ENCODE measurements around the gene NPNT. TPM values are rescaled to one million over a fixed set of nuclear protein-coding genes. Genes with fewer than 3 reads are reported as not detected.
A peak's percentile ranks its signal among the peaks of the same experiment; 100 is the strongest.

Gene NPNT
- total RNA-seq, 8 experiments from 2014 or later, result 0.24 to 5.7 (median 0.54) TPM

DNA sequence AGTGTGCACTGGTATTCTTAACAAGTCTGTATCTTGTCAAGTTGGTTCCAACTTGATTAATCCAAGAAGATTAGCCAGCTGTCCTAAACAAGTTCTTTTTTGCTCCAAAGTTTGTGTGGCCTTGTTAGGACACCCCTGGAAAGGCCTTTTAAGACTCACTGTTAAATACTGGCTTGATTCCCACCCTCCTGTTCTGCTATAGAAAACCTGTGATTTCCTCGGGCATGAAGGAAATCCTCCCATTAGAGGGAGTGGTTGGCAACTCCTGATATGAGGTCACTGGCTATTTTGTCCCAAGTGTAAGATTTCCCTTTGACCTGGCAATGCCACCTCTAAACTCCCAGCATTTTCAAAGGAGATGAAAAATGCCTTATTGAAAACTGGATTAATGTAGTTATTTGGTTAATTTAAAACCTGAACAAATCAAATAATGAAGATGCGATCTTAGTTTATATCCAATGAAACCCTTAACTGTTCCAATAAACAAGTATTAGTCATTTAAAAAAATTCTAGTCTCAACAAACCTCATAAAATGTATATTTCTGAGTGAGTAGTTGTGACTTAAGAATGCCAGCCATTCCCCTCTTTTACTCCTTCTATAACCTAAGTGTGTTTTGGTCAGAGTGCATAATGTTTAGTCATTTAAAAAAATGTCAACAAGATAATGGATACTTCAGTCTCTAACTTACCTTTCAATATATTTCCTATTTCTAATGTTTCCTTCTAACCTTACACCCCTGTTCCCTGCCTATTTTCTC, 94.4 kb downstream of the NPNT start:
- 70 to 100% (median 91%) methylated on average over 1 to 2 of the region's 2 CpGs for WGBS, 10 experiments
- Histone ChIP-seq H3K27ac (no peak overlapping the region), H3K4me3 (no peak overlapping the region), H3K4me1 (replicated peaks in 1 of 2) (no peaks in the 10 kb centered on the region)
- in situ Hi-C loops (cut with MboI; ENCODE audit: low pct_unique_long_range_greater_than_20kb in 2 of 9, low sequenced_read_pairs in 9 of 9, unreplicated experiment in 9 of 9), result no loop called here
- ATAC-seq (replicated peaks in 6 of 8), result no peak

DNA sequence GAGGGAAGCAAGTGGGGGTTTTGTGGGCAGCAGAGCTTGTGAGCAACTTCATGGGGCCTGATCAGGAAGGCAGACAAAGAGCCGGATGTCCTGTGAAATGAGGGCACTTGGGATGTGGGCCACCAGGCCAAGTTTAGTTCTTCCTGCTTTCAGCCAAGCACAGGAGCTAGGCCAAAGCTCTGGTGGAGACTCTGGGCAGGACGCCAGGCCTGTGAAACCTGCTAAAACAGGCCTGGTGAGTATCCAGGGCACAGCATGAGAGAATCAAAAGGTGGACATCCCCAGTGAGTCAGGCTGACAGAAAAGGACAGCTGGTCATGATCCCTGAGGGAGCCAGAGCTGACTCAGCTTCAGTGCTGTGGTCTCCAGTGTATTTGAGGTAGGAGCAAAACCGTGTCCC, 95.7 kb downstream of the NPNT start:
- Histone ChIP-seq H3K4me3 (no peak overlapping the region), H3K4me1 (replicated peaks in 1 of 2) (no peaks in the 10 kb centered on the region), H3K27ac (no peak overlapping the region)
- peak in 2 of 8 experiments; percentile 77 to 80 for ATAC-seq (replicated peaks in 6 of 8)
- 29 to 83% (median 80%) methylated on average over 1 to 2 of the region's 3 CpGs; no CpG with 5 or more reads in 5 of the 10 experiments for WGBS, 10 experiments
- in situ Hi-C loops (cut with MboI; ENCODE audit: low pct_unique_long_range_greater_than_20kb in 2 of 9, low sequenced_read_pairs in 9 of 9, unreplicated experiment in 9 of 9), result no loop called here

DNA sequence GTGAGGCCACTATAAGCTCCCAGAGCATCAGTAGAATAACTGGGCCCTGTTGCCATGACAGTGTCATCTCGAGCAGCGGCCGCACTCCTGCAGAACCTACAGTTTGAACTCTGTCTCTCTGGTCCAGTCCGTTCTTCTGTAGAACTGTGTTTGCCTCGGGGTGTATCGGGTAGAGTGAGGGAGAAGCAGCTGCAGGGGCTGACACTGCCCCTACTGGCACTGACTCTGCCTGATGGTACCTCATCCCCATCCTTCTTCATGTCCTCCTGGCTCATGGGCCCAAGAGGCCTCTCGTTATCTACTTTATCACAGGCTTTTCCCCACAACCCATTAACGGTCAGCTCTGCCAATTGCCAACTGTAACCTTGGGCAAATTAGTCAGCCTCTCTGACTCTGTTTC, 96.5 kb downstream of the NPNT start:
- Histone ChIP-seq H3K27ac (no peak overlapping the region), H3K4me1 (replicated peaks in 1 of 2) (no peaks in the 10 kb centered on the region), H3K4me3 (no peak overlapping the region)
- in situ Hi-C loops (cut with MboI; ENCODE audit: low pct_unique_long_range_greater_than_20kb in 2 of 9, low sequenced_read_pairs in 9 of 9, unreplicated experiment in 9 of 9), result no loop called here
- WGBS, 10 experiments, result 86 to 100% (median 94%) methylated on average over 1 to 6 of the region's 8 CpGs; no CpG with 5 or more reads in 5 of the 10 experiments
- ATAC-seq (replicated peaks in 6 of 8), result no peak

DNA sequence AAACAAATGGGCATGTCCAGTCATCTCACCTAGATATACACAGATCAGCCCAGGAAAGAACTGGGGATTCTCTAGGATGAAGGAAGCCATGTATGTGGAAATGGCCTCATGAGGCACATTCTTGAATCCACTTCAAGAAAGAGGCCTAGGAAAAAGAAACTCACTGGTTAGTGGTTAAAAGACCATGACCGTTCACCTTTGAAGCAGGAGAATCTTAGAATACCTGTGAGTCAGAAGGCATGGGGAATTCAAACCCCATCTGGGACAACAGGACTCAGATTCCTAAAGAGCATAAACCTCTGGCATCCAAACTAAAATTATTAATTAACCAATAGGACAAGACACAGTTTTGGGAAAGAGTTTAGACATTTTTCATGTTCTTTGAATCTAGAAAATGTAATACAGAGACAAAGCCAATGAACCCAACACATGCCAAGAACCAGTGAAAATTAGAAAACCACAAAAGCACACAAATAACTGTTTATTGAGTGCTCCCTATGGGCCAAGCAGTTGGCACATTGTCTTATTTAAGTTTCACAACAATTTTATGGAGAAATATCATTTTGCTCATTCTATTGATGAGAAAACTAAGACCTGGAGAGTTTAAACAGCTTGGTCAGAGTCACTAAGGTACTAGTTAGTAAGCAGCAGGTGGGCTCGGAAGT, 97.5 kb downstream of the NPNT start:
- 44 to 92% (median 71%) methylated on average over 1 to 2 of the region's 2 CpGs; no CpG with 5 or more reads in 3 of the 10 experiments for WGBS, 10 experiments
- H3K4me1 ChIP-seq (replicated peaks in 1 of 2), result no peaks in the 10 kb centered on the region
- ATAC-seq (replicated peaks in 6 of 8), result no peak
- H3K27ac ChIP-seq, result no peak overlapping the region
- no peak overlapping the region for H3K4me3 ChIP-seq
- in situ Hi-C loops (cut with MboI; ENCODE audit: low pct_unique_long_range_greater_than_20kb in 2 of 9, low sequenced_read_pairs in 9 of 9, unreplicated experiment in 9 of 9), result no loop called here

DNA sequence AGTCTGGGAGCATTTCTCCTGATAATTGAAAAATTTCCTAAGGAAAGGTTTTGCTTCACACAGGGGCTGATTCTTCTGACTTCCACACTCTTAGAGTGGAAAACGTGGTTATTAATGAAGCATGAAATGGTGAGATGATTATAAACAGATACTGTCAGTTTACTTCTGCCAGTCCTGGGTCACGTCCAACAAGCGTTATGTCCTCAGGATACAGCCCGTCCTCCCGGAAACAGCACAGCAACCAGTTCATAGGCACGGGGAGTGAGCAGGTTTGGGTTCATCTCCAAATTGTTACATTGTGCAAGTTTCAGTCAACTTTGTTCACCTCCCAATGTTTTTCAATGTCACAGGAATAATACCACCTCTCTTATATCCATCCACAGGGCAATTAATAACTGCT, 98.8 kb downstream of the NPNT start:
- WGBS, 10 experiments, result 0 to 96% (median 64%) methylated on average over 1 to 6 of the region's 6 CpGs; no CpG with 5 or more reads in 2 of the 10 experiments
- in situ Hi-C loops (cut with MboI; ENCODE audit: low pct_unique_long_range_greater_than_20kb in 2 of 9, low sequenced_read_pairs in 9 of 9, unreplicated experiment in 9 of 9), result no loop called here
- no peak overlapping the region for H3K4me3 ChIP-seq

DNA sequence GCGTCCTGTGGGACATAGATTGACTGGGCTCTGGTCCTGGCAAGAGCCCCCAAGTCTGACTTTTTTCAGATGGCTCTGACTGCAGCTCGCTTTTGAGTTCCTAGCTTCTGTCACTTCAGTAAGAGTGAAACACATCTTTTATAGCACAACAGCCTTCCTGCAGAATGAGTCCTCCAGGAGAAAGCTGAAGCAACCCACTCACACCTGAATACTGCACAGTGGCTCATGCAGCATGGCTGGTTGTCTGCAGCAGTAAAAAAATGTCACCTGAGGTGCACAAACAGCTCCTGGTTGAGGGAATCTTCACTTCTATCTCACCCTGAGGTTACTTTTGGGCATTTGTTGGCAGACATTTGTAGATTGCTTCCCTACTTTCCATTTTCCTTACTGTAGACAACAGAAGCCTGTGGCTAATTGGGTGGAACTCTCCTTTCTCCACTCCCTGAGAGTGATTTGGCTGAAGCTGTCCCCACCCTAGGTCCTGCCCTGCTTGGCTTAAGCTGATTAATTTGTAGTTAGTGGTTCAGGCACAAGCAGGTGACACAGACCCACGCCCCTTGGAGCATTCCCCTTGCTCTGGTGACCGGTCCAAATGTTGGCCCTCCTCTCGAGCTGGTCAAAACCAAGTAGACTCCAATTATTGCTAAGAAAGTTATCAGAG, 99.7 kb downstream of the NPNT start:
- Histone ChIP-seq H3K4me1 (replicated peaks in 1 of 2) (peaks cover 0 to 3% of the 10 kb centered on the region in 2 donors), H3K27ac (no peak overlapping the region), H3K4me3 (no peak overlapping the region)
- WGBS, 10 experiments, result 0 to 92% (median 80%) methylated on average over 1 to 5 of the region's 5 CpGs; no CpG with 5 or more reads in 1 of the 10 experiments
- ATAC-seq (replicated peaks in 6 of 8), result peak in 2 of 8 experiments; percentile 53 to 79
- in situ Hi-C loops (cut with MboI; ENCODE audit: low pct_unique_long_range_greater_than_20kb in 2 of 9, low sequenced_read_pairs in 9 of 9, unreplicated experiment in 9 of 9), result no loop called here

More for the DNA sequence above, 98.8 kb downstream of the NPNT start:
- Histone ChIP-seq H3K4me1 (replicated peaks in 1 of 2) (peaks cover 0 to 3% of the 10 kb centered on the region in 2 donors), H3K27ac (no peak overlapping the region)
- peak in 1 of 8 experiments; percentile 54 for ATAC-seq (replicated peaks in 6 of 8)

DNA sequence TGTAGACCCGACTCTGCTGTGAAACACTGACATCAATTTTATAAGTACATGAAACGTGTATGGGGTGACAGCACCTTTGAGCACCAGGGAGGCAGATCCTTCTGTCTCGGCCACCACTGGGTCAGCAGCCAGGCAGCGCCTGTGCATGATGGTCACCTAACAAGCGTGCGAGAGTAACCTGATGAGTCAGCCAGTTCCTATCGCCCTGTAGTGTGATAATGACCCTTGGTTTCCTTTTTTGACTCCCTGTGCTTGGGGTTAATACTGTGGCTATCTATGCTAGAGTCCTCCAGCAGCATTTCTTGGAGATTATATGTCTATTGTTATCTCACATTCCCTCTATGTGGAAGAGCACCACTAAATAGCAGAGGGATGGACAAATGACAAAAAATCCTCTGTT, 101.6 kb downstream of the NPNT start:
- WGBS, 10 experiments, result 20 to 100% (median 84%) methylated on average over 1 to 7 of the region's 7 CpGs; no CpG with 5 or more reads in 2 of the 10 experiments
- Histone ChIP-seq H3K4me3 (no peak overlapping the region), H3K4me1 (replicated peaks in 1 of 2) (peaks cover 0 to 3% of the 10 kb centered on the region in 2 donors), H3K27ac (no peak overlapping the region)
- in situ Hi-C loops (cut with MboI; ENCODE audit: low pct_unique_long_range_greater_than_20kb in 2 of 9, low sequenced_read_pairs in 9 of 9, unreplicated experiment in 9 of 9), result no loop called here
- ATAC-seq (replicated peaks in 6 of 8), result no peak

DNA sequence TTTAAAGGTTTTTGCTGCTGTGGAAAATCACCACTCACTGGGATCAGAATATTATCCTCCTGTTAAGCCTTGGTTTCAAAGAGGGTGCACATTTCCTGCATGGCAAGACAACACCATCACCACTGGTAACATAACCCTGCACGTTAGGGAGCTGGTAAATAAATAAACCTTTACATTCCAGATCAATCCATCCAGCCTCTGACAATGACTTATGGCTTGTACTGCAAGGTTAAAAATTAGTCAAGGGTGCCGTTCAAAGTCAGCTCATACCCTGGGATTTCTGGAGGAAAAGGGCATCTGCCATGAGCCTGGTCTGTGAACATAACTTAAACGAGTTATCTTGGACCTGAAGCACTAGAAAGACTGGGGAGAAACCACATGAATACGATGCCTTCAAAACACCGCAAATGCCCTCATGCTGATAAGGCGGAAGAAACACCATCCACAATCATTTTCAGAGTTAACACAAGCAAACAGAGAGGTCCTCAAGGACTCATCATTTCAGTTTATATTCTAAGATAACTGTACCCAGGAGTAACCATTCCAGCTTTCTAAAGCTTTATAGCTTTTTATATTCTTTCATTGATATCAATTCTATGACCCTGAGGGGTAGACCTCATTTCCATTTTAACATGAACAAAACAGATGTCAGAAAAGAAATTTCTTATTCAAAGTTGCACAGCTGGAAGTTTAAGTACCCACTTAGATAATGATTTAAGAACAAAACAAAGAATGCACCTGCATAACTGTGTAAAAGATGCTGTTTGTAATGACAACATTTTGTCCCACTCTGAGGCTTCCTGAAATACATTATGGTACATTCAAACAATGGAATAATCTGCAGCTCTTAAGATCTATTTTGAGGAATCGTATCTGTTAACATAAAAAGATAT, 103.1 kb downstream of the NPNT start:
- Histone ChIP-seq H3K4me1 (replicated peaks in 1 of 2) (peaks cover 0 to 3% of the 10 kb centered on the region in 2 donors), H3K27ac (no peak overlapping the region), H3K4me3 (no peak overlapping the region)
- in situ Hi-C loops (cut with MboI; ENCODE audit: low pct_unique_long_range_greater_than_20kb in 2 of 9, low sequenced_read_pairs in 9 of 9, unreplicated experiment in 9 of 9), result no loop called here
- WGBS, 10 experiments, result 9 to 86% (median 36%) methylated on average over 1 to 7 of the region's 7 CpGs; no CpG with 5 or more reads in 2 of the 10 experiments
- no peak for ATAC-seq (replicated peaks in 6 of 8)

DNA sequence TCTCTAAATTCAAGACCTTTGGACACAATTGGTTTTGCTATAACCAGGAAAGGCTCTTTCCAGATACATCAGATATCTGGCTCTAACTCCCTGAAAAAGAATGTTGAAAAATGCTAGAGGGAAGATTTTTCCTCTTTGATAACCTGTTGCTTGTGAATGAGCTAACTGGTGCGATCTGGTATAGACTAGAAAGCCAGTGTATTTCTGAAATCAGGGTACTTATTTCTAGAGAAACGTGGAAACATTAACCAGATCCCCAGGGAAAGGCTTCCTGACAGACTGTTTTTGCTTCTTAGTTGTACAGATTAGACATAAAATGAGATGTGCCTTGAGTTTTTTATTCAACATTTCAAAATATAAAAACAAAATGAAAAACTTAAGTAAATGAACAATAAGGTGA, 107.7 kb downstream of the NPNT start:
- peaks cover 0 to 3% of the 10 kb centered on the region in 2 donors for H3K4me1 ChIP-seq (replicated peaks in 1 of 2)
- 0 to 94% (median 75%) methylated on average over 1 to 2 of the region's 2 CpGs; no CpG with 5 or more reads in 3 of the 10 experiments for WGBS, 10 experiments
- in situ Hi-C loops (cut with MboI; ENCODE audit: low pct_unique_long_range_greater_than_20kb in 2 of 9, low sequenced_read_pairs in 9 of 9, unreplicated experiment in 9 of 9), result no loop called here

DNA sequence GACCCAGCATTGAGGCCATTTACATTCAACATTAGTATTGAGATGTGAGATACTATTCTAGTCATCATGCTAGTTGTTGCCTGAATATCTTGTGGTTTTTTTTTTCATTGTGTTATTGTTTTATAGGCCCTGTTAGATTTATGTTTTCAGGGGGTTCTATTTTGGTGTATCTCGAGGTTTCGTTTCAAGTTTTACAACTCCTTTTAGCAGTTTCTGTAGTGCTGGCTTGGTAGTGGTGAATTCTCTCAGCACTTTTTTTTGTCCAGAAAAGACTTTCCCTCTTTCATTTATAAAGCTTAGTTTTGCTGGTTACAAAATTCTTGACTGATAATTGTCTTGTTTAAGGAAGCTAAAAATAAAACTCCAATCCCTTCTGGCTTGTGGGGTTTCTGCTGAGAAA, 115.5 kb downstream of the NPNT start:
- in situ Hi-C loops (cut with MboI; ENCODE audit: low pct_unique_long_range_greater_than_20kb in 2 of 9, low sequenced_read_pairs in 9 of 9, unreplicated experiment in 9 of 9), result no loop called here
- 8 to 100% (median 81%) methylated on average over 2 of the region's 2 CpGs for WGBS, 10 experiments

More for the DNA sequence above, 107.7 kb downstream of the NPNT start:
- Histone ChIP-seq H3K27ac (no peak overlapping the region), H3K4me3 (no peak overlapping the region)
- ATAC-seq (replicated peaks in 6 of 8), result no peak

DNA sequence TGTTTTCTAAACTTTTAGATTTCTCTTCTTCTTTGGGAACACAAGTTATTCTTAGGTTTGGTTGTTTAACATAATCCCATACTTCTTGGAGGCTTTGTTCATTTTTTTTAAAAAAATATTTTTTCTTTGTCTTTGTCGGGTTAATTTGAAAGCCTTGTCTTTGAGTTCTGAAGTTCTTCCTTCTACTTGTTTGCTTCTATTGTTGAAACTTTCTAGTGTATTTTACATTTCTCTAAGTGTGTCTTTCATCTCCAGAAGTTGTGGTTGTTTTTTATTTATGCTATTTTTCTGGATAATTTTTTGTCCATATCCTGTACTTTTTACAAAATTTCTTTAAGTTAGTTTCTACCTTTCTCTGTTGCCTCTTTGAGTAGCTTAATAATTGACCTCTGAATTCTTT, 116.1 kb downstream of the NPNT start:
- ATAC-seq (replicated peaks in 6 of 8), result no peak
- 40 to 100% (median 92%) methylated on average over 1 of the region's 1 CpG; no CpG with 5 or more reads in 2 of the 10 experiments for WGBS, 10 experiments
- Histone ChIP-seq H3K4me3 (no peak overlapping the region), H3K27ac (no peak overlapping the region), H3K4me1 (replicated peaks in 1 of 2) (no peaks in the 10 kb centered on the region)
- in situ Hi-C loops (cut with MboI; ENCODE audit: low pct_unique_long_range_greater_than_20kb in 2 of 9, low sequenced_read_pairs in 9 of 9, unreplicated experiment in 9 of 9), result no loop called here

More for the DNA sequence above, 115.5 kb downstream of the NPNT start:
- no peak overlapping the region for H3K27ac ChIP-seq
- no peak for ATAC-seq (replicated peaks in 6 of 8)
- H3K4me1 ChIP-seq (replicated peaks in 1 of 2), result no peaks in the 10 kb centered on the region
- no peak overlapping the region for H3K4me3 ChIP-seq

DNA sequence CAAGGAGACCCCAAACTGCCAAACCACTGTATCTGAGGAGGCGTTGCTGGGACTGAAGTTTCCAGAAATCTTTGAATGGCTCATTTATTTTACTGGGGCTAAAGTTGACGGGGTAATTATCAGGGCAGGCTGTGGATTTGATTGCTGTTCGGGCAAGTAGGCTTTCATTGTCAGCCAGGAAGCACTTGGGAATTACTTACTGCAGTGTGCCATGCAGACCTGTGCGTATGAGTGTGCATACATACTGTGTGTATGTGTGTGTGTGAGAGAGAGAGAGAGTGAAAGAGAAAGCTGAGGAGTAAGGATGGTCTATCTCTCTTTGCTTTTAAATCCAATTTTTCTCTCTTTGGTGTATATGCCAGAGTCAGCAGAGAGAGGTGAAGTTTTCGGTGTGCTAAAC, 122.7 kb downstream of the NPNT start:
- WGBS, 10 experiments, result 29 to 100% (median 78%) methylated on average over 1 to 3 of the region's 5 CpGs; no CpG with 5 or more reads in 2 of the 10 experiments
- Histone ChIP-seq H3K4me1 (replicated peaks in 1 of 2) (no peaks in the 10 kb centered on the region), H3K4me3 (no peak overlapping the region), H3K27ac (no peak overlapping the region)
- in situ Hi-C loops (cut with MboI; ENCODE audit: low pct_unique_long_range_greater_than_20kb in 2 of 9, low sequenced_read_pairs in 9 of 9, unreplicated experiment in 9 of 9), result no loop called here
- no peak for ATAC-seq (replicated peaks in 6 of 8)

Data from motor neuron (in vitro differentiated cells).